Stomach (tissue), 9 donors: ENCODE data around the gene SMOC2. TPM values are rescaled to one million over a fixed set of nuclear protein-coding genes. Genes with fewer than 3 reads are reported as not detected.

Experiments
- DNase-seq, 2 donors: peaks; one replicate each; pipeline versions ENCODE4 v3.0.0 to v3.0.0-alpha.2; 2013 to 2019
- H3K27ac ChIP-seq, 5 donors: fragments of 200-600 bp in 4 of 5; sonication (generic) in 4 of 5; one replicate each; pipeline ENCODE4 v1.5.1; 2013 to 2019; ENCODE audit warnings: mild to moderate bottlenecking in 1 of 5, moderate library complexity in 1 of 5
- H3K27me3 ChIP-seq, 3 donors: fragments of 200-600 bp; sonication (generic); one replicate each; pipeline ENCODE4 v1.5.1; 2017 to 2019; ENCODE audit warnings: mixed run types in 1 of 3
- H3K36me3 ChIP-seq, 4 donors: fragments of 200-600 bp; sonication (generic); 1 replicate in 3 of 4; 2 replicates in 1 of 4; pipeline ENCODE4 v1.5.1; 2016 to 2019
- H3K4me1 ChIP-seq, 4 donors: fragments of 200-600 bp; sonication (generic); one replicate each; pipeline ENCODE4 v1.5.1; 2016 to 2019
- H3K4me3 ChIP-seq, 4 donors: fragments of 200-600 bp; sonication (generic) in 3 of 4; one replicate each; pipeline ENCODE4 v1.5.1; 2016 to 2019; ENCODE audit warnings: mild to moderate bottlenecking in 1 of 4
- H3K9me3 ChIP-seq, 4 donors: fragments of 200-600 bp; sonication (generic); one replicate each; pipeline ENCODE4 v1.5.1; 2016 to 2019
- CTCF ChIP-seq, 7 experiments: fragments of 450-650 bp in 4 of 7; fragments of 200-600 bp in 3 of 7; sonication (generic) in 3 of 7; IDR thresholded peaks; one replicate each; pipeline ENCODE4 v1.5.1; 2016 to 2019; ENCODE audit warnings: antibody characterized with exemption in 7 of 7, control low read depth in 2 of 7, mild to moderate bottlenecking in 1 of 7
- EP300 ChIP-seq: sonication (generic); formaldehyde crosslinking; IDR thresholded peaks from one replicate; pipeline ENCODE4 v1.6.1; 2017; ENCODE audit warnings: antibody characterized with exemption
- POLR2A ChIP-seq, 4 donors: fragments of 450-650 bp; IDR thresholded peaks; one replicate each; pipeline ENCODE4 v1.6.1; 2016; ENCODE audit warnings: antibody characterized with exemption in 4 of 4, control low read depth in 2 of 4, mild to moderate bottlenecking in 1 of 4, moderate library complexity in 1 of 4
- POLR2AphosphoS5 ChIP-seq, 3 donors: sonication (generic); formaldehyde crosslinking; IDR thresholded peaks; one replicate each; pipeline ENCODE4 v1.6.1; 2016; ENCODE audit warnings: antibody characterized with exemption in 3 of 3
- WGBS, 5 donors: extraction: QIAGEN DNeasy Blood & Tissue Kit in 3 of 5; methylation state at CpG; one replicate each; pipeline versions ENCODE4 v1.1.5 to v1.1.7; 2013 to 2018; 5-methylcytosine and 5-hydroxymethylcytosine counted together
- intact Hi-C: fragments of 100-400 bp; cut with DNase I; formaldehyde crosslinking; loops from one replicate; pipeline ENCODE4 v1.15.1; 2023; ENCODE audit warnings: low total_unique reads
- polyA plus RNA-seq, 3 donors: library from polyadenylated mRNA; stranded (reverse); fragments of 200-250 nt; gene quantifications; one replicate each; pipeline ENCODE4 v1.2.3, GENCODE V29; 2013
- total RNA-seq, 5 donors: library from RNA; depleted of rRNA; stranded (reverse); fragments of >200 nt; gene quantifications; one replicate each; pipeline versions ENCODE4 v1.1.0 to v1.2.3, GENCODE V29; 2014 to 2016
- donor health status: healthy with polysubstance abuse.
- donor health status: Bipolar disorder and iron deficiency.
- donor health status: healthy.

SMOC2 gene
- total and polyA plus RNA-seq, 8 donors, result 7.9 to 520 (median 76.9) TPM

GRCh38 chr6:168529214-168529613 is 88.2 kb downstream of the SMOC2 start:
- no peaks in the 10 kb centered on the region for H3K9me3 ChIP-seq
- no peak for DNase-seq
- TF ChIP-seq EP300 (no peak), POLR2A (IDR thresholded peaks at IDR 0.05) (no peak), CTCF (IDR thresholded peaks at IDR 0.05) (no peak), POLR2AphosphoS5 (IDR thresholded peaks at IDR 0.05) (no peak)
- H3K27ac ChIP-seq, result no peak overlapping the region
- intact Hi-C loops, result no loop called here
- H3K36me3 ChIP-seq, result no peaks in the 10 kb centered on the region
- H3K27me3 ChIP-seq, result no peaks in the 10 kb centered on the region
- 86 to 94% (median 92%) methylated on average over 18 of the region's 18 CpGs for WGBS, 5 donors
- H3K4me3 ChIP-seq, result no peak overlapping the region
- peaks cover 18 to 59% (median 26%) of the 10 kb centered on the region in 4 donors for H3K4me1 ChIP-seq

GRCh38 chr6:168530653-168531071 is 89.7 kb downstream of the SMOC2 start:
- Histone ChIP-seq H3K4me3 (no peak overlapping the region), H3K4me1 (peaks cover 18 to 51% (median 27%) of the 10 kb centered on the region in 4 donors), H3K27ac (no peak overlapping the region), H3K36me3 (no peaks in the 10 kb centered on the region), H3K27me3 (no peaks in the 10 kb centered on the region), H3K9me3 (no peaks in the 10 kb centered on the region)
- intact Hi-C loops, result no loop called here
- WGBS, 5 donors, result 63 to 79% (median 76%) methylated on average over 6 to 12 of the region's 12 CpGs
- no peak for TF ChIP-seq POLR2A (IDR thresholded peaks at IDR 0.05)
- TF ChIP-seq POLR2AphosphoS5 (IDR thresholded peaks at IDR 0.05), result no peak
- TF ChIP-seq CTCF (IDR thresholded peaks at IDR 0.05), result no peak
- no peak for TF ChIP-seq EP300
- DNase-seq, result no peak

- Histone ChIP-seq H3K4me3 (no peak overlapping the region), H3K27ac (peak overlapping the region in 1 of 5 donors; percentile 44), H3K27me3 (no peaks in the 10 kb centered on the region), H3K9me3 (no peaks in the 10 kb centered on the region), H3K4me1 (peaks cover 8 to 51% (median 23%) of the 10 kb centered on the region in 4 donors), H3K36me3 (no peaks in the 10 kb centered on the region)
- whole genome bisulfite sequencing, 5 donors, result 70 to 83% (median 75%) methylated on average over 4 to 5 of the region's 5 CpGs
- no peak for DNase-seq
- intact Hi-C loops, result no loop called here
- TF ChIP-seq CTCF (IDR thresholded peaks at IDR 0.05), result no peak
- TF ChIP-seq POLR2AphosphoS5 (IDR thresholded peaks at IDR 0.05), result no peak
- no peak for TF ChIP-seq EP300
- TF ChIP-seq POLR2A (IDR thresholded peaks at IDR 0.05), result no peak
These were observed 91.1 kb downstream of the SMOC2 start for GRCh38 chr6:168532070-168532469.

GRCh38 chr6:168533414-168533813 is 92.4 kb downstream of the SMOC2 start:
- WGBS, 5 donors, result 13 to 29% (median 16%) methylated on average over 4 of the region's 4 CpGs
- Histone ChIP-seq H3K9me3 (no peaks in the 10 kb centered on the region), H3K27me3 (no peaks in the 10 kb centered on the region), H3K4me3 (no peak overlapping the region), H3K4me1 (peaks cover 0 to 53% (median 18%) of the 10 kb centered on the region in 4 donors), H3K36me3 (no peaks in the 10 kb centered on the region), H3K27ac (peak overlapping the region in 4 of 5 donors; percentile 16 to 84 (median 33))
- no peak for TF ChIP-seq POLR2A (IDR thresholded peaks at IDR 0.05)
- TF ChIP-seq POLR2AphosphoS5 (IDR thresholded peaks at IDR 0.05), result no peak
- no peak for TF ChIP-seq EP300
- TF ChIP-seq CTCF (IDR thresholded peaks at IDR 0.05), result no peak
- intact Hi-C loops, result no loop called here
- DNase-seq, result peak; percentile 38 to 55
